GM06990 (cell line): ENCODE data around the gene ACER3.
"Not testable (repeated sequence)": the region's sequence is repeated elsewhere in the genome, so short reads cannot be mapped to it uniquely, and the experiment has no call there.

Experiments
- DNase-seq: peaks from one replicate; pipeline ENCODE4 v3.0.0-alpha.2; 2011; ENCODE audit not compliant: insufficient read length; ENCODE audit errors: extremely low read depth
- H3K27me3 ChIP-seq: replicated peaks from 2 replicates; pipeline ENCODE4 v1.6.0; 2011; ENCODE audit warnings: low read length; ENCODE audit not compliant: control insufficient read depth, insufficient read depth
- H3K36me3 ChIP-seq: 2 replicates; pipeline ENCODE4 v1.5.1; 2011; ENCODE audit warnings: low read length; ENCODE audit not compliant: control insufficient read depth, insufficient read depth
- H3K4me3 ChIP-seq: replicated peaks from 2 replicates; pipeline ENCODE4 v1.5.1; 2011; ENCODE audit warnings: low read depth, mild to moderate bottlenecking, control low read depth, low read length
- TF ChIP-seq, protein P1 (sequence below): IDR thresholded peaks from 2 replicates; pipeline ENCODE4 v1.5.1; 2011; ENCODE audit warnings: low read length, control low read depth, mild to moderate bottlenecking, inconsistent platforms; ENCODE audit not compliant: insufficient read depth, poor library complexity, severe bottlenecking

ACER3 gene

DNA sequence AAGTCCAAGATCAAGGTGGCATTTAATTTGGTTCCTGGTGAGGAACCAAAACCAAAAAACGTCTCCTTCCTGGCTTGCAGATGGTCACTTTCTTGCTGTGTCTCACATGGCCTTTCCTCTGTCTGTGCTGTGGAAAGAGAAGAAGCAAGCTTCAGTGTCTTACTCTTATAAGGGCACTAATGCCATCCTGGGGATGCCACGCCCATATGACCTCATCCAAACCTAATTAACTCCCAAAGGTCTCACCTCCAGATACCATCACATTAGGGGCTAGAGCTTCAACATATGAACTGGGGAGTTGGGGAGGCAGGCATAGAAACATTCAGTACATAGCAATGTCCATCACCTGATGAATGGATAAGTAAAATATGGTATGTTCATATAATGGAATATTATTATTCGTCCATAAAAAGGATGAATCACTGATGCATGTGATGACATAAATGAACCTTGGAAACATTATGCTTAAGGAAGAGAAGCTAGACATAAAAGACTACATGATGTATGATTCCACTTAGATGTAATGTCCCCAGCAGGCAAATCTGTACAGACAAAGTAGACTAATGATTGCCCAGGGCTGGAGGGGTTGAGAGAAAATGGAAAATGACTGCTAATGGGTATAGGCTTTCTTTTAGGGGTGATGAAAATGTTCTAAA lies 94.9 kb downstream of the ACER3 start:
- TF ChIP-seq, protein P1, sequence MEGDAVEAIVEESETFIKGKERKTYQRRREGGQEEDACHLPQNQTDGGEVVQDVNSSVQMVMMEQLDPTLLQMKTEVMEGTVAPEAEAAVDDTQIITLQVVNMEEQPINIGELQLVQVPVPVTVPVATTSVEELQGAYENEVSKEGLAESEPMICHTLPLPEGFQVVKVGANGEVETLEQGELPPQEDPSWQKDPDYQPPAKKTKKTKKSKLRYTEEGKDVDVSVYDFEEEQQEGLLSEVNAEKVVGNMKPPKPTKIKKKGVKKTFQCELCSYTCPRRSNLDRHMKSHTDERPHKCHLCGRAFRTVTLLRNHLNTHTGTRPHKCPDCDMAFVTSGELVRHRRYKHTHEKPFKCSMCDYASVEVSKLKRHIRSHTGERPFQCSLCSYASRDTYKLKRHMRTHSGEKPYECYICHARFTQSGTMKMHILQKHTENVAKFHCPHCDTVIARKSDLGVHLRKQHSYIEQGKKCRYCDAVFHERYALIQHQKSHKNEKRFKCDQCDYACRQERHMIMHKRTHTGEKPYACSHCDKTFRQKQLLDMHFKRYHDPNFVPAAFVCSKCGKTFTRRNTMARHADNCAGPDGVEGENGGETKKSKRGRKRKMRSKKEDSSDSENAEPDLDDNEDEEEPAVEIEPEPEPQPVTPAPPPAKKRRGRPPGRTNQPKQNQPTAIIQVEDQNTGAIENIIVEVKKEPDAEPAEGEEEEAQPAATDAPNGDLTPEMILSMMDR = no peak

DNA sequence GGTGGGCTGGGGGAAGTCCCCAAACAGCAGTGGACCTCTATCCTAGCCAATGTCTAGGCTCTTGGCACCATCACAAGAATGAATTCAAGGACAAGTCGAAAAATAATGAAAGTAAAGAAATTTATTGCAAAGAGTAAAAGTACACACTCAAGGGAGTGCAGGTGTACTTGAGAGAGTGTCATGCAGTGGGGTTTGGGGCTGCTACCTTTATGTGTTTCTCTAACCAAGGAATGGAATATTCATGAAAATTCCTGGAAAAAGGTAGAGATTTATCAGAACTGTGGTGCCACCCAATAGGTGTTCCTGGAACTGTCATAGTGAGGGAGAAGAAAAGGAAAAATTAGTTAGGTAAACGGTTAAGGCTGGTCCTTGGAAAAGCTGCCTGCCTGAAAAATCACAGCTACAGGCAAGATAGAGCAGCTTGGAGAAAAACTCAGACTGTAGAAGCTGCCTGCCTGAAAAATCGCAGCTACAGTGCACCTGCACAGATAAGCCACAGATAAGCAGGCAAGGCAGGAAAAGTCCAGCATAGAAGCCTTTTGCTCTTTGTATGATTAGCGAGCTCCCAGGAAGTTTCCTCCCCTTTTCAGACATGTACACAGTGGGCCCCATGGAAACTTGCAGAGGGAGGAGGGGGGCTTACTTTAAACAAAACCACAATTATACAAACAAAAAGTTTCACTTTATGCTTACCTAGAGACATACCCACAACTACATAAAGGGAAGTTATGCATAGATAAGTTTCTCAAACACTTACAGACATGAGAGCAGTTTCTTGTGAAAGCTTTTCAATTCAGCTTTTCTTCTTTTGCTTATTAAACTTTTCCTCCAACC lies 102.1 kb downstream of the ACER3 start:
- no peaks in the 10 kb centered on the region for H3K27me3 ChIP-seq
- peak; percentile 35 for DNase-seq

More for the DNA sequence above, 94.9 kb downstream of the ACER3 start:
- no peaks in the 10 kb centered on the region for H3K27me3 ChIP-seq
- H3K4me3 ChIP-seq = no peak overlapping the region
- no peak for DNase-seq
- H3K36me3 ChIP-seq = no peaks in the 10 kb centered on the region

DNA sequence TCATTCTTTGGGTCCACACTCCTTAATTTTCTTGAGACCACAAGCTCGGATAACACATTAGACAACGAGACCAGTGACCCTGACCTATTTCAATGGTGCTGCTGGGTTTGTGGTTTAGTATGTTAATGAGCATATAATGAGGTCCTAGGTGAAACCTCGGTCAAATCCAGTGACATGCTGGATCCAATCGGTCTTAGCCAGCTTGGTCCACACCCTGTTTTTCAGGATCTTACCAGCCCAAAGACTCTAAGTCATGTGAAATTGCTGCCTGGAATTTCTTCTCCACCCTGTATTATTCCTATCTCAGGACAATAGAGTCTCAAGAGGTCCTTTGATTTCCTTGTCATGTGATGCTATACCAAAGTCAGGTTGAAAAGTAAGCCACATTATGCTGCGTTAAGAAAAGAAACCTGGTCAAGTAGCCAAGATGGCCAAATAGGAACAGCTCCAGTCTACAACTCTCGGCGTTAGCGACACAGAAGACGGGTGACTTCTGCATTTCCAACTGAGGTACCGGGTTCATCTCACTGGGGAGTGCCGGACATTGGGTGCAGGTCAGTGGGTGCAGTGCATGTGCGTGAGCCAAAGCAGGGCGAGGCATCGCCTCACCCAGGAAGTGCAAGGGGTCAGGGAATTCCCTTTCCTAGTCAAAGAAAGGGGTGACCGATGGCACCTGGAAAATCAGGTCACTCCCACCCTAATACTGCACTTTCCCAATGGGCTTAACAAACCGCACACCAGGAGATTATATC lies 102.9 kb downstream of the ACER3 start:
- H3K36me3 ChIP-seq, H3K27me3 ChIP-seq, H3K4me3 ChIP-seq: not testable (repeated sequence)
- DNase-seq = peak; percentile 8

More for the DNA sequence above, 102.1 kb downstream of the ACER3 start:
- H3K36me3 ChIP-seq = no peaks in the 10 kb centered on the region; the same call in 1 of the 2 replicates
- TF ChIP-seq, protein P1 = no peak
- no peak overlapping the region for H3K4me3 ChIP-seq

DNA sequence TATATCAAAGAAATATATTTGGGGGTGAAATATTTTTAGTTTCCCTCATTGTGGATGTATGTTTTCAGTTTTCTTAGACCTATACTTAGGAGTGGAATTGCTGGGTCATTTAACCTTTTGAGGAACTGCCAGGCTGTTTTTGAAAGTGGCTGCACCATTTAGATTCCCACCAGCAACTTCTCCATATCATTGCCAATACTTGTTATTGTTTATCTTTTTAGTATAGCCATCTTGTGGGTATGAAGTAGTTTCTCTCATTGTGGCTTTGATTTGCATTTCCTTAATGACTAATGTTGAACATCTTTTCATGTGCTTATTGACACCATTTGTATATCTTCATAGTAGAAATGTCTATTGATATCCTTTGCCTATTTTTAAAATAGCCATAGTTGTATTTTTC lies 111.3 kb downstream of the ACER3 start:
- no peak for DNase-seq
- H3K27me3 ChIP-seq = no peaks in the 10 kb centered on the region
- no peak overlapping the region for H3K4me3 ChIP-seq
- H3K36me3 ChIP-seq = no peaks in the 10 kb centered on the region
- TF ChIP-seq, protein P1 = no peak

DNA sequence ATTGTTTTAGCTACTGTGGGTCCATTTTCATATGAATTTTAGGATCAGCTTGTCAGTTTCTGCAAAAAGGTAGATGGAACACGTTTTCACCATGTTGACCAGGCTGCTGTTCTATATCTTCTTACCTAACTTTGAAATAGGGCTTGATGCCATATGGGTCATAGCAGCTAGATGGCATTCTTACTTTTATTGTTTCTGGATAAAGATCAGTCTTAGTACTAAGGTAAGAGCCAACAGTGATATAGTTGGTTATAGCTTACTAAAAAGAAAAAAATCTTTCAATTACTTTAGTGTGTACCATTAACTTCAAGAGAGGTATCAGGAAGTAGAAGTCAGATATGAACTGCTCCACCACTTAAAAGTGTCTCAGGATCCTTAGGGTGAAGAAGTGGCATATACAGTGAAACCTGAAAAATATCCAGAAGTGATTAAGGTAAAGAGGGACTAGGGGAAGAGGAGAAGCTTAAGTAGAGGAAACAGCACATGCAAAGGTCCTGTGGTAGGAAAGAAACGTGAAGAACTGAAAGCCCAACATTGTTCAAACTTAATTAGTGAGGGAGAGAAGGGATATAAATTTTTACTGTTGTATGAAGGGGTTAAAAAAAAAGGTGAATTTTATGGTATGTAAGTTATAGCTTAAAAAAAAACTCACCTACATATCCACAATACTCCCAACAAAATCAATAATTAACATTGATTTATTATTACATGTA lies 113.6 kb downstream of the ACER3 start:
- no peaks in the 10 kb centered on the region; the same call in 1 of the 2 replicates for H3K36me3 ChIP-seq
- TF ChIP-seq, protein P1 = no peak
- DNase-seq = no peak
- no peak overlapping the region for H3K4me3 ChIP-seq
- no peaks in the 10 kb centered on the region for H3K27me3 ChIP-seq
